NK-92 treated with Interleukin-12 subunit alpha and Interleukin-12 subunit beta, amount 100 ng/mL, for 24 hours (cell line): ENCODE measurements around the gene TMEM80.

ENCODE experiments used
- DNase-seq: peaks from one replicate; lab custom pipeline; 2025; lab: John Stamatoyannopoulos, UW

The TMEM80 gene

DNA sequence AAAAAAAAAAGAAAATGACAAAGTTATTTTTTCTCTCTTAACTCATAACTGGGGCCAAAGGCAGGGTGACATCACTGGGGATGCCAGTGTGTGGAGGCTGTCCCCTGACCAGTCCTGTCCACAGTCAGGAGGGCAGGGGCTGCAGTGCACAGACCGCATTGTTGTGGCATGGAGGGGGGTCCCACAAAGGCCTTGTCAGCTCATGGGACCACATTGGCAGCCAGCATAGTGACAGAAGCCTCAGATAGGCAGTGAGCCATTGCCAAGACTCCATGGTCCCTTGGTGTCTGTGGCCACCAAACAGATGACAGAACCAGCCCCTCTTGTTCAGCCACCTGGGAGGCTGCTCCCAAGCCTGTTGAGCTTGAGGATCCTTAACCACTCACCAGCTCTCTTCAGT, 4.1 kb downstream of the TMEM80 start:
- no peak for DNase-seq

DNA sequence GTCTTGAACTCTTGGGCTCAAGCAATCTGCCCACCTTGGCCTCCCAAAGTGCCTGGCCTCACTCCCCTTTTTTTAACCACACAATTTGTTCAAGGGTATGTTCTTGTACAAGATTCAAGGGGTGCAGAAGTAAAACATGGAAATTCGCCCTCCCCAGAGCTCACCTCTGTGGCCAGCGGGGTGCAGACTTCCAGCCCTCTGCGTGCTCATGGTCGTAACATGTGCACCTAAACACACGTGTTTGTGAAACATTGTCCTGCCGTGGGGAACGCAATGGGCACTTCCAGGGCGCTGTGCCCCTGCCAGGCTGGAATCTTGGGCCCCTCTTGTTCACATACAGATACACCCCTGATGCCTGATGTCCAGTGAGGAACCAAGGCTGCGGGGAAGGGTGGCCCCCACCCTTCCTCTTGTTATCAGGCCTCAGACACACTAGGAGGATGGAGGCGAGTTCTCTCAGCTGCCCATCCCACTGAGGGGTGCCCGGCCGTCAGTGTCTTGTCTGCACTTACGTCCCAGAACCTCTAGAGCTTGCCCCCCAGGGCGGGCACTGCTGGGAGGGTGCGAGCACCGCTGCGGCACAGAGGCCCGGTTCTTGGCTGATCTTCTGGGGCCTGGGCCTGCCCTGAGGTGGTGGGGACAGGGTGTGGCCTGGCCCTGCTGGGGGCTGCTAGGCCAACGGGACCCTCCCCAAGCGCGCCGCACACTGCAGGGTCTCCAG, 6.3 kb downstream of the TMEM80 start:
- DNase-seq: no peak

DNA sequence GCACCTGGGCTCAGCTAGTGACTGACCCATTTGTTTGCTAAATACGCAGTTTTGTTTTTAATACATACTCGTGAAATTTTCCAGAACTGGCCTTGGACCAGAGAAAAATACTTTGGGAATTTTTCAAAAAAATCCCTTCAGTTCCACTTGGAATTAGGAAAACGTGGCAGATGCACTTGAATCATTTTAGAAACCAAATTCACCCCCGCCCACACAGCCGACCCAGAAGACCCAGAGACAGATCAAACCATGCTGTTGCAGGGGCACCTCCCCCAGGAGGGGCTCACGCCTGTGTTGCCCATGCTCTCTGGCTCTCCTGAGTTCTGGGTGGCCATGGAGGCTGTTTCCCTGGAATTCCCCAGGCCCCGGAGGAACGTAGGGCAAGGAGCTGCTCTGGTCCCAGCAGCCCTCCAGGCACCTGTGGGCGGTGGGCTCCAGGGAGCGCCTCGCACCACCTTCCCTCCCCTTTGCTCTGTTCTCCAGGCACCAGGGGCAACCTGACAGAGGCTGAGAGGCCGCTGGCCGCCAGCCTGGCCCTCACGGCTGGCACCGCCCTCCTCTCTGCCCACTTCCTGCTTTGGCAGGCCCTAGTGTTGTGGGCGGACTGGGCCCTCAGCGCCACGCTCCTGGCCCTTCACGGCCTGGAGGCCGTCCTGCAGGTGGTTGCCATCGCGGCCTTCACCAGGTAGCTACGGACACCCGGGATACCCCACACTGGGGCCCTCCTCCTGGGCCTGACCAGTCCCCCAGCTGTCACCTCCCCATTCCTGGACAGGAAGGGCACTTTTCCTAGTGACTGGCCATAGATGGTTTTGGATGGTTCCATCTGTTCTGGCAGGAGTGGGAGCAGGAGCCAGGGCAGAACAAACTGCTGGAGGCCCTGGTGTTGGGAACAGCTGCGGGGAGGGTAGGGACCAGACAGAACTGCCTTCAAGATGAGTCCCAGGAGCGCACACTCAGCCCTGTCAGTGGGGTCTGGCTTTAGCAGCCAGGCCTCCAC, 7.1 kb downstream of the TMEM80 start:
- DNase-seq: no peak

DNA sequence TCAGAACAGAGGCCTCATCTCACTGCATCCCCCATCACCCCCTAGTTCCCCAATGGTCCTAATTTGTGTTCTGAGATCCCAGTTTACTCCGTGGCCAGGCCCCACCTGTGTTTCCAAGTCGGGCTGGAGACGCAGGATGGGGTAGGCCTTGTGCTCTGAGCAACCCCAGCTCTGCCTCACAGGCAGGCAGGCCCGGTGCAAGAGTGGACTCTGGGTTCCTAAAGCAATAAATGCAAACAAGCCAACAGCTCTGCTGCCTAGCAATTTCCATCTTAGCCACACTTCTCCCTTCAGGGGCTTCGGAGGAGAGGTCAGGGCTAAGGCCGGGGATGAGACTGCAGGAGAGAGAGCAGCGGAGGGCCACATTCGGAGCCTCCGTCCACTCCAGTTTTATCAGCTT, 7.9 kb downstream of the TMEM80 start:
- DNase-seq: no peak

DNA sequence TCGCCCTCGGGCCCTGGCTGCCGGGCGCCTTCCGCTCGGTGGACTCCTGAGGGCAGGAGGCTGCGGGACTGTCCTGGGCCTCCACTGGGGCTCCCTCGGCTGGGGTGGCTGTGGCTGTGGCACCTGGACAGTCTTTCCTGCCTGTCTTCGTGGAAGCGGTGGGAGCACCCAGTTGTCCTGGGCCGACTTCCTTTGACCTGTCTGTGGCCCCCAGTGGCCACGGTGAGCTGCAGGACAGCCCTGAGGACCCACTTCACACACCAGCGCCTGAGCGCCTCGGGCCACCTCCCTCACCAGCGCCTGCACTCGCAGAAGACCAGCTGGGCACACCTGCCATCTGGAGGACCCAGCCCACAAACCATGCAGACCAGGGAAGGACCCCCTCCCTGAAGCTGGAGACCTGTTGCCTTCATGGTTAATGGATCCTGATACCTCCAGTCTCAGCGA, 8.6 kb downstream of the TMEM80 start:
- DNase-seq: no peak

DNA sequence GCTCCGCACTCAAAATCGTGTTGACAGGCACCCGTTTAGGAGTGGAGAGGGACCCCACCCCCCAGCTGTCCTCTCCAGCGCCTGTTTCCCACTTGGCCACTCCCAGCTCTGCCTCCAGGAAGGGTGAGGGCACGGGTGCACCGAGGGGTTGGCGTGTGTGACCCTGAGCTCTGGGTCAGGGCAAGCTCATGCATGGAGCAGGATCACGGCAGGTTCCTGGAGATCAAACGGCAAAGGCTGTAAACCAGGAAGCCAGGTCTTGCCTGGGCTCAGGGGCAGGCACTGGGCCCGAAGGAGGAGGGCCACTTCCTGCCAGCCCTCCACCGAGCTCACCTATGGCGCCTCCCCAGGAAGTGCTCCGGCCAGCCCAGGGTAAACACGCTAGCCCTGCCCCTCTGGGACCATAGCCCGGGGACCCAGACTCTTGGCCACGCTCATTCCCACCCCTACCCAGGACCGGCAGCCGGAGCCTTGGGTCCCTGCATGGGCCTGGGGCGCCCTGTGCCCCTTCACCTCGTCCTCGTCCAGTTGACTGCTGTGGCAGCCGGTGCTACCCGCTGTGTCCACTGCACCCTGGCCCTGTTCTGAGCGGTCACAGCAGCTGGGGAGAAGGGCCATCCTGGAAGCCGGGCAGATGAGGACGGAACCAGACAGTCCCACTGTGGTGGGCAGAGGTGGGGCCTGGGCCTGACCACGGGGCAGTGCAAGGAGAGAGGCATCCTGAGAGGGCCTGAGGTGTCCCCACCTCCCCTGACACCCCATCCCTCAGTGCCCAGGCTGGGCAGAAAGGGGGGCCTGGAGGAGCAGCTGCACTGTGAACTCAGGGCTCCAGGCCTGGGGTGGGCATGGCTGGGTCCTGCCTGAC, 9.4 kb downstream of the TMEM80 start:
- DNase-seq: no peak

DNA sequence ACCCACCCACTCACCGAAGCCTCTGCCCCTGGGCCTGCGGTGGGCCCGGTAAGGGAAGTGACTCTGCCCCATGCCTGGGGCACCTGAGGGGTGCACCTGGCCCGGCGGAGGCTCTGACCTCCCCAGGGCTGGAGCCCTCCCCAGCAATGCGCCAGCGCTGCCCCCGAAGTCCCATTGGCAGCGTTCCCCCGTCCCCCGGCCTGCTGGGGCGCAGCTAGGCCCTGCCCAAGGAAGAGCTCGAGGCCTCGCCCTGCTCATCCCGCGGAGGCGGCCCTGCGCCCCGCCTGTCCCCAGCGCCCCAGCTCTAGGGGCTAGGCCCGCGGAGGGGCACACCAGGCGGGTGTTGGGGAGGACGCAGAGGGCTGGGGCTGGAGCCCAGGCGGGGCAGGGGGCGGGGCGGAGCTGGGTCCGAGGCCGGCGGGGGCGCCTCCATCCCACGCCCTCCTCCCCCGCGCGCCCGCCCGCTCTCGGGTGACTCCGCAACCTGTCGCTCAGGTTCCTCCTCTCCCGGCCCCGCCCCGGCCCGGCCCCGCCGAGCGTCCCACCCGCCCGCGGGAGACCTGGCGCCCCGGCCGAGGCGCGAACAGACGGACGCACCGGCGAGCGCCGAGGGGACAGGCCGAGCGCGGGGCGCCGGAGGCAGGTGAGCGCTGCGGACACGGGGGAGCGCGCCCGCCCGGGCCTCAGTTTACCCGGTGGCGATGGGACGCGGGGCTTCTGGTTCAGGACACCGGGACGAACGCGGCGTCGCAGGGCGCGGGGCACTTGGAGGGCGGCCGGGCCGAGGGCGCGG, 10.2 kb downstream of the TMEM80 start, which contains the start of gene EPS8L2:
Gene EPS8L2, plus strand, starts transcription at position 586 of the 793 bp plus-strand sequence. CDS start 3,177 bp downstream, outside the sequence.
- DNase-seq: no peak

DNA sequence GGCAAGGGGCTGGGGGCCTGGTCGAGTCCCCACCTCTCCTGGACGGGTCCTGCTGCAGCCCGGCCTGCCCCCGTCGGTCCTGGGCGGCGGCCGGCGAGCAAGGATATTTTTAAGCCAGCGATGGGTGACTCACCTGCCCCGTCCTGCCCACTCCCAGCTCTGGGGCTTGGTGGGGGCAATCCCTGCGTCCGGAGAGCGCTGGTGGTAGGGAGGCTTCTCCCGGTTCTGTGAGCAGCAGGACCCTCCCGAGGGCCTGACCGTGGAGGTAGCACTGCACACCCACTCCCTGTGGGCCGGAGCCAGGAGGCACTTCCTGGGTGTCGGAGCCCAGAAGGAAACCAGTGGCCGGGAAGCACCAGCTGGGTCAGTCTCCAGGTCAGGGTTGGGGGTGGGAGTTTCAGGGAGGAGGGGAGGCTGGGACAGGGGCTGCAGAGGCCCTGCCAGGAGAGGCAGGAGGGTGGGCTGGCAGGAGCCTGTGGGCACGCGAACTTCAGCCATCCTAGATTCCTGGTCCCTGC, 10.9 kb downstream of the TMEM80 start:
- no peak for DNase-seq

DNA sequence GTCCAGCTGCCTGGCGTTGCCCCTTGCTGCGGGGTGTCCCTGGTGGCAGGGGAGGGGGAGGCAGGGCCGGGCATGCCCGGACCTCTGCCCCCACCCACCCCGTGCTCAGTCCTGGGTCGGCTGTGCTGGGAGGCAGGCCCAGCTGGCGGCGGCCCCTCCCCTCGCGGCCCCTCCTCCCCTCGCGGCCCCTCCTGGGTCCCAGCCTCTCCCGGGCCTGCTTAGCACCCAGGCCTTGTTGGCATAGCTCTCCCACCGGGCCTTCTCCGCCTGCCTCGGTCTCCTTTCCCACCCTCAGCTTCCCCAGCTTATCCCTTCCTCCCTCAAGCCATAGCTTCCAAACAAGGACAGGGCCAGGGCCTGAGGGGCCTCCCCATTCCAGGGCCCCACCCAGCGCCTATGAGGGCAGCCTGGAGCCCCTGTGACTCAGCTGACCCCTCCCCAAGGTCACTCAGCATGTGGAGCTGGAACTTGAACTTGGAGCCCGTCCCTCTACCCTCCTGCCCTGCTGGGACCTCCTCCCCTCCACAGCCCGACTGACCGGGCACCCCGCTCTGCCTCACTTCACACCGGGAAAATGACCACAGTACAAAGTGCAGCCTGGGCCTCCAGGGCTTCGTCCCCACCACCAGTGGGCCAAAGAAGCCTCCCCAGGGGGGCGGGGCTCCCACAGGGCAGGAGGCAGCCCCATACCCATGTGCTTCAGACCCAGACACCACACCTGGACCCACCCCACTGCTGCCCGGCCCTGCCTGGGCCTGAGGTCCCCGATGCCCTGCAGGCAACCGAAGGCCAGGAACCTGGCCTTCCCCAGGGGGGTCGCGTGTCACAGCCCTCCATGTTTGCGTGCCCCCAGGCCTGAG, 11.6 kb downstream of the TMEM80 start:
- DNase-seq: no peak

DNA sequence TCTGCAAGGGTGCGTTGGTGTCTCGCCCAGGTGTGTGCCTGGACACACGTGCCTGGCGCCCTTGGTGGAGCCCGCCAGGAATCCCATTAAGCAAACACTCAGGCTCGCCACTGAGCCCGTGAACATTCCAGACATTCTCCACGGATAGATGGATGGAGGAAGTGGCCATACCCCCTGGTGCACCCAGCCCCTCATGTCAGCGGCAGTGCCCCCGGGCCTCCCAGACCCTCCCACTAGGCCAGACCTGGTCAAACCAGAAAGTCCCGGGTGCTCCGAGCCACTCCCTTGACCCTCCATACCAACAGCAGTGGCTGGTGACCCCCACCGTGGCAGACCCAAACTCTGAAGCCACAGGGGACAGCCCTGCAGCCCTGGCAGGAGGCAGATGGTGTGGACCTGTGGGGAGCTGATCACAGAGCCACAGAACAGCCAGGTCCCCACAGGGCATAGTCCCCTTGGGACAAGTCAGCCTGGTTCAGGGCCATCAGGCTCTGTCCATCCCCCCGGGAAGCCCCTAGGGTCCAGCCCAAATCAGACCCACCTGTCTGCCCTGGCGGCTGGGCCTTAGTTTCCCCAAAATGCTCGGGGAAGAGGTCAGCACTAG, 12.3 kb downstream of the TMEM80 start:
- DNase-seq: no peak

DNA sequence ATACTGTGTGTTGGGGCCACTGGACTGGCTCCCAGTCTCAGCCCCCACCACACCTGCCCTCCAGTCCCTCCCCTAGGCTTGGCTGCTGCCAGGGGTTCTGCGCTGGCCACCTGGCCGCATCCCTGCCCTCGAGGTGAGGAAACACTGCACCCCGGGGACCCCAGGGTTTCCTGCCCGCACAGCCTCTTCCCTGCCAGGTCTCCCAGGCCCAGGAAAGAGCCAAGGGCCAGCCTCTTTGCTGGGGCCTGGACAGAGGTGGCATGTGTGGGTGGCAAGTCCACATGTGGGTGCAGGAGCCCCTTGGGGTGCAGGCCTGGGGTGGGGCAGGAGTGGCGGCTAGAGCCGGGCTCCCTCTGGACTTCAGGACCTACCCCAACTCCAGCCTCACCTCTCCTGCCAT, 12.9 kb downstream of the TMEM80 start:
- DNase-seq: no peak

DNA sequence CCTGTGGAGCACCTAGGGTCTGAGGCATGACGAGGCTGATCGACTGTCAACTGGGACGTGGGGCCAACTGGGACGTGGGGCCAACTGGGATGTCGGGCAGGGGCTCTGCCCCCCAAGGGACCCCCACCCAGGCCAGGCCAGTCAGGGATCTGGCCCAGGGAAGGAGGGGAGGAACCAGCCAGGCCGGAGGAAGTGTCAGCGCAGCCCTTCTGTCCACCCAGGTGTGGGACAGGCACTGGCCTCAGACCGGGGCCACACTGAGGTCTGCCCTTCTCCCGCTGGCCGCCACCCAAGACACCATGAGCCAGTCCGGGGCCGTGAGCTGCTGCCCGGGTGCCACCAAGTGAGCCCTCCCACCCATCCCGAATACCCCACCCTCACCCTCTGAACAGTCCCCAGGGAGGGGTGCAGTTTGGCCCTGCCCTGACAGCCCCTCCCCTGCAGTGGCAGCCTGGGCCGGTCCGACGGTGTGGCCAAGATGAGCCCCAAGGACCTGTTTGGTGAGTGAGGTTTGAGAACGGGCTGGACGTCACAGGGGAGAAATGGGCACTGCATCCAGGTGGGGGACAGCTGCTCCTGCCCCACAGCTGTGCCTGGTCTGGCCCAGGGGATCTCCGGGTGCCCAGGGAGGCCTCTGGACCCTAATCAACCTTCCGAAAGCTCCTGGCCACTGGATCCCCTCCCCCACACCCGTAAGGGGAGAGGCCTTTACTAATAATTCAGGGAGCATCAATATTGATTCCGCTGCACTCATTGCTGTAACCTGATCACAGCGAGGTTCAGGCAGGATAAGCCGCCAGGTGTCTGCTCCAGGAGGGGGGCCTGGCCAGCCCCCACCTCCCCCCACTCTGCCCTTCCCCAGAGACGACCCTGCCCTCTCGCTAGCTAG, 13.7 kb downstream of the TMEM80 start:
- no peak for DNase-seq

DNA sequence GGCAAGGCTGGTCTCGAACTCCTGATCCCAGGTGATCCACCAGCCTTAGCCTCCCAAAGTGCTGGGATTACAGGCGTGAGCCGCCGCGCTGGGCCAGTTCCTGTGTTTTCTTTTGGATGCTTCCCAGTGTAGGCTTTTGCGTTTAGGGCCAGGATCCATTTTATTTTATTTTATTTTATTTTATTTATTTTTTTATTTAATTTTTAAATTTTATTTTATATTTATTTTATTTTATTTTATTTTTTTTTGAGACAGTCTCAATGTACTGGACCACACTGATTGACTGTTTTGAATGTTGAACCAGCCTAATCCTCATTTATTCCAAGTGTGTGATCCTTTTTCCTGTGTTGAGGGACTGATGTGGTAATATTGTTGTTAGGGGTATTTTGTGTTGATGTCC, 18.8 kb downstream of the TMEM80 start:
- no peak for DNase-seq

DNA sequence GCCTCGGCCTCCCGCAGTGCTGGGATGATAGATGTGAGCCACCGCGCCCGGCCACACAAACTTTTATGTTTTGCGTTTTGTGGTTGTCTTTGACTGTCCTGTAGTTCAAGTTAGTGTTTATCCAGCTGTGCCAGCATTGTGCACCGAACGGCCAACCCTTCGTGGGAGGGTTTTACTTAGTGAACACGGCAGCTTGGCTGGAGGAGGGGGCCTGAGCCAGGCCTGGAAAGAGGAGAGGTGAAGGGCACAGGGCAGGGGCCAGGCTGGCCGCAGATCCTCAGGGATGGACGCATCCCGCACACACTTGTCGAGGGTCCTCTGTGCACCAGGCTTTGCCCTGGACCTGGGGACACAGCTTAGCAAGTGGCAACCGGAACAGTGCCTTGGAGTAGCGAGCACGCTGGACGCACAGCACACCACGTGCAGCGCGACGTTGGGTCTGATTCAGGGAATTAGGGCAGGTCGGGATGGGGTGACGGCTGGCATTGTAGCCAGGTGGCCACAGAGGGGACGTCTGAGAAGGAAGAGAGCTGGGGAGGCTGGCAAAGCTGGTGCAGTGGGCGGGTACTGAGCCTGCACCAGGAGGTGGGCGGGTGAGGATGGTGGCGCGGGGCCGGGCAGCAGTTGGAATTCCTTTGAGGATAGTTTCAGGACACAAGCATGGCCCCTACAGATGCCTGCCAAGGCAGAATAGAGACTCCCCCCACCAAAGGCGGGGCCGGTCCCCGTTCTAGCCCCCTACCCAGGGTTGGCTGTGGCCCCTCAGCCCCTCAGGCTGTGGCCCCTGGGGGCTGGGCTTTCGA, 23.8 kb downstream of the TMEM80 start:
- no peak for DNase-seq

DNA sequence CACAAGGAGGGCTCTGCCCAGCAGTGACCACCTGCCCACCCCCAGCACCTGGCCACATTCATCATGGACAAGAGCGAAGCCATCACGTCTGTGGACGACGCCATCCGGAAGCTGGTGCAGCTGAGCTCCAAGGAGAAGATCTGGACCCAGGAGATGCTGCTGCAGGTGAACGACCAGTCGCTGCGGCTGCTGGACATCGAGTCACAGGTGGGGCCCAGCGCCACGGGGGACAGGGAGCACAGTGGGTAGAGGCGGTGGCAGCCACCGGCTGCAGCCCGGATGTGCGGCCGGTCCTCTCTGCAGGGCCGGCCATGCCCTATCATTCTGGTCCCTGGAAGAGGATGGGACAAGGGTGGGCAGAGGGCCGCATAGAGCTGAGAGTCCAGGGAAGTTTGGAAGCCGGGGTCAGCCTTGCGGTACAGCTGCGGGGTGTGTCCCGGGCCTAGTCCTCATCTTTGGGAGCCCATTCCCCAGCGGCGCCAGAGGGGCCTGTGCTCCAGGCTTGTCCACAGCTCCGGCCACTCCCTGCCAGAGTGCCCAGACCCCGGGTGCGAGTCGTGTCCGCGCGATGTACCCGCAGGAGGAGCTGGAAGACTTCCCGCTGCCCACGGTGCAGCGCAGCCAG, 24.5 kb downstream of the TMEM80 start:
- no peak for DNase-seq

DNA sequence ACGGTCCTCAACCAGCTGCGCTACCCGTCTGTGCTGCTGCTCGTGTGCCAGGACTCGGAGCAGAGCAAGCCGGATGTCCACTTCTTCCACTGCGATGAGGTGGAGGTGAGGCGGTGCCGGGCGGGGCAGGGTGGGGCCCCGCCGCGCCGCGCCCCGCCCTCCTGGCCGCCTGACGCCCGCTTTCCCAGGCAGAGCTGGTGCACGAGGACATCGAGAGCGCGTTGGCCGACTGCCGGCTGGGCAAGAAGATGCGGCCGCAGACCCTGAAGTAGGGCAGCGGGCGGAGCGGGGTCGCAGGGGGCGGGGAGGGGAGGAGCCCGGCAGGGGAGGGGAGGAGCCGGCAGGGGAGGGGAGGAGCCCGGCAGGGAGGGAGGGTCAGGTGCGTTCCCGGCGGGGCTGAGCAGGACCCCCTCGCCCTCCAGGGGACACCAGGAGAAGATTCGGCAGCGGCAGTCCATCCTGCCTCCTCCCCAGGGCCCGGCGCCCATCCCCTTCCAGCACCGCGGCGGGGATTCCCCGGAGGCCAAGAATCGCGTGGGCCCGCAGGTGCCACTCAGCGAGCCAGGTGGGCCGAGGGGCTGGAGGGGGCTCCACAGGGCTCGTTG, 25.1 kb downstream of the TMEM80 start:
- DNase-seq: no peak

DNA sequence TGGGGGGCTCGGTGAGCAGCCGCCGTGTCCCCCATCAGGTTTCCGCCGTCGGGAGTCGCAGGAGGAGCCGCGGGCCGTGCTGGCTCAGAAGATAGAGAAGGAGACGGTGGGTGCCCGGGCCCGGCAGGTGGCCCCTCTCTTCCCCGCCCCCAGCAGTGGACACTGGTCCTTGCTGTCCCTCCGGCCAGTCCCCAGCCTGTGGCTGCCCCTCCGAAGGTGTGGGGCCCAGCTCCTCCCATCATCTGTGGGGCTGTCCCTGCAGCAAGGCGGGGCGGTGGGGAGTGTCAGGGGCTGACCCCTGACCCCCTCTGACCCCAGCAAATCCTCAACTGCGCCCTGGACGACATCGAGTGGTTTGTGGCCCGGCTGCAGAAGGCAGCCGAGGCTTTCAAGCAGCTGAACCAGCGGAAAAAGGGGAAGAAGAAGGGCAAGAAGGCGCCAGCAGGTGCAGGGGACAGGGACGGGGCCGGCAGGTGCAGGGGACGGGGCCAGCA, 25.7 kb downstream of the TMEM80 start:
- DNase-seq: no peak
